Frontal cortex (tissue), 4 donors: Measurements from ENCODE around the gene LSP1. TPM values are rescaled to one million over a fixed set of nuclear protein-coding genes. Genes with fewer than 3 reads are reported as not detected.

Experiments used
- DNase-seq, 2 donors: peaks; one replicate each; pipeline ENCODE4 v3.0.0; 2012; ENCODE audit warnings: low spot score in 2 of 2
- FAIRE-seq: peaks from 2 replicates; lab custom pipeline; 2012; peaks lifted over from hg19 to GRCh38; lab: Jason Lieb, UNC
- total RNA-seq: library from RNA; depleted of rRNA; stranded (reverse); fragments of >200 nt; gene quantifications from one replicate; pipeline ENCODE4 v1.2.3, GENCODE V29; 2014
- donor health status: control.
- donor health status: control.
- donor health status: control.

The LSP1 gene
- total RNA-seq, 1 donor from 2014 or later: 0.82 TPM

DNA sequence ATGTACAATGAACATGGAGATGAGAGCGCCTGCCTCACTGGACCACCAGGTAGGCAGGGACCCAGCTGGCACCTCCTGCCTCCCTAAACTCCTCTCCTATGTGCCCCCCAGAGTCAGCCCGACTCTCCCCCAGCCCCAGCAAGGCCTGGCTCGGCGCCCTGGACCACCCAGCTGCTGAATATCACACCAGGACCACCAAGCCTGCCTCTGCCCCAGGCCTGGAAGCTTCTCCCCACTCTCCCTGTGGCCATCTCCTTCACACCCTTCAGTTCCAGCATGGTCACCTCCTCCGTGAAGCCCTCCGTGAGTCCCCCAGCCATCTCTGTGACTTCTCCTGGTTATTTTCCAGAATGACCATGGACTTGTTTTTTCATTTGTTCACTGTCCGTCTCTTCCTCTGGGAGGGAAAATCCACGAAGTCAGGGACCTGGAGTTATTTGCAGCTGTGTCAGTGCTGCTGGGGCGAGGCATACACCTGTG, 6.4 kb upstream of the LSP1 start:
- no peak for DNase-seq
- FAIRE-seq: no peak

DNA sequence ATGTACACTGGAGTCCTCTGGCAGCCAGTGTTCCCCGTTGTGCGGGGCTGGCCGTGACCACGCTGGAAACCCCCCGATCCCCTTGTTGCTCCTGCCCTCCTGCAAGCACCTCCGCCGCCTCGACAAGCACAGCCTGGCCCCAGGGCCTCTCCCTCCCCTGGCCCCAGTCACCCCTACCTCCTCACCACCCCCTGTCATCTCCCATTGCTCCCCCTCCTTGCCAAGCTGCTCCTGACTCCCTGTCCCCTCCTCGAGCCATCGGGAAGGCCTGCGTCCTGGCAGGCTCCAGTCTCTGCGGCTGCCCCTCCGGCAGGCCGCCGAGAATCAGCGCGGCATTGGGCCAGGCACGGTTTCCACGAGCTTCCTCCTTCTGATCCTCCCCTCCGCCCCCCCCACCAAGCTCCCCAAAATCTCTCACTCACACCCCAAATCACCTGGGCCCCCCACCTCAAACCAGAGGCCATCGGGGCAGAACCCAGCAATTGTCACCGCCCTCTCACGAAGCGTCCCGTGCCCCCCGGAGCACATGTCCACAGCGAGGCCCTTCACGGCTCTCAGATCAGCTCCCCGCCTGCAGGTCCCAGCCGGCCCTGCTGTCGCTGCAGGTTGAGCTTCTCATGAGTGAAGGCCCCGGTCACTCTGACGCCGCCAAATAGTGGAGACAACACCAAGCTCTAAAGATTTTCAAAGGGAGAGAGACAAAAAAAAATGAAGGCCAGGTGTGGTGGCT, 5.7 kb upstream of the LSP1 start:
- FAIRE-seq (no peak), DNase-seq (no peak)

DNA sequence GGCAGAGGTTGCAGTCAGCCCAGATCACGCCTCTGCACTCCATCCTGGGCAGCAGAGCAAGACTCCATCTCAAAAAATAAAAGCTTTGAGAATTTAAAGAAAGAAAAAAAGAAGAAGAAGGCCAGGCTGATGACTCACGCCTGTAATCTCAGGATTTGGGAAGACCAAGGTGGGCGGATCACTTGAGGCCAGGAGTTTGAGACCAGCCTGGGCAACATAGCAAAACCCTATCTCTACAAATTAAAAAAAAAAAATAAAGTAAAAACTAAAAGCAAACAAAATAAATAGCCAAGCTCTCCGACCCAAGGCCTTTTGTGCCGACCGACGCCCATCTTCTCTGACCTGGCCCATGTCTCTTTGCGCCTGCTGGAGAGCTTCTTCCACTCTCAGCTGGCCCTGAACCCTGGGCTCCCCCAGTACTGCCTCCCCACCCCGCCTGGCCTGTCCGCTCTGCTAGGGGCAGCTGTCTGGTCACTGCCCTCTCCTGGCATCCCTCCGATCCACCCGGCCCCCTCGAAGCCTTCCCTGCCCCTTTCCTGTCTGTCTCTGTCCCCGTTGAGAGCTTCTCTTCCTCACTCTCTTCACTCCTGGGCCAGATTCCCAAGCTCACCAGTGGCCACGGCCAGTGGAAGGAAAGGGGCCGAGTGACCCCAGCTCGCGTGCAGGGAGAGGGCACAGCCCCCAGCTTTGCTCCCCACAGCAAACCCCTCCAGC, 4.8 kb upstream of the LSP1 start:
- DNase-seq (no peak), FAIRE-seq (no peak)

GRCh38 chr11:1848640-1849430, 4.0 kb upstream of the LSP1 start:
- no peak for FAIRE-seq

DNA sequence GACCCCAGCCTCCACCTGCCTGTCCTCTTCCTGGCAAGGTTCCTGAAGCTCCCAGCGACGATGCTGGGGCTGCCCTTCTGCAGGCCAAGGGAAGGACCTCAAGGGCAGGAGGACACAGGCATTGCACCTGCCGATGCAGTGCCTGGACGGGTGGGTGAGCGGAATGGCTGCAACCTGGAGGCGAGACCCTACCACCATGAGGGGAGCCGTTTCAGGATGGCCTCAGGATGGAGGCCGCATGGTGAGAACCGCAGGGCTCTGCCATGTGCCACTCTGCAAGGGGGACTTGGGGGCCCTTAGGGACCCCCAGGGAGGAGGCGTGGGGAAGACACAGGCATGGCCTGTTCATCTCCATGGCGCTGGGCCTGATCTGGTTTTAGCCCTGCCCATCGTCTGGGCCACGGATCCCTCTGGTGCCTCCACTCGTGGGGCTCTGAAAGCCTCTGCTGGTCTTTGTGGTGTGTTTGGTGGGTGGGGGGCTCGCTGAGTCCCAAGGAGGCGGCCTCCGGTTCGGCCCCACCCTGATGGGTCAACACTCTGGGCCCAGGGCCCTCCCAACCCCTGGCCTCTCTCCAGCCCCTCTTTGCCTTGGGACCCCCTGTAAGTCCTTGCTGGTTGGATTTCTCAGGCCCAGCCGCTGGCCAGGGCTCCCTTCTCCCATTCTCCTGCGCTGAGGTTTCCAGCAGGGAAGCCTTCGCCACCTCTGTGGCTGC, 1.3 kb upstream of the LSP1 start:
- FAIRE-seq (no peak), DNase-seq (no peak)

More at GRCh38 chr11:1848640-1849430, 4.0 kb upstream of the LSP1 start:
- no peak for DNase-seq

DNA sequence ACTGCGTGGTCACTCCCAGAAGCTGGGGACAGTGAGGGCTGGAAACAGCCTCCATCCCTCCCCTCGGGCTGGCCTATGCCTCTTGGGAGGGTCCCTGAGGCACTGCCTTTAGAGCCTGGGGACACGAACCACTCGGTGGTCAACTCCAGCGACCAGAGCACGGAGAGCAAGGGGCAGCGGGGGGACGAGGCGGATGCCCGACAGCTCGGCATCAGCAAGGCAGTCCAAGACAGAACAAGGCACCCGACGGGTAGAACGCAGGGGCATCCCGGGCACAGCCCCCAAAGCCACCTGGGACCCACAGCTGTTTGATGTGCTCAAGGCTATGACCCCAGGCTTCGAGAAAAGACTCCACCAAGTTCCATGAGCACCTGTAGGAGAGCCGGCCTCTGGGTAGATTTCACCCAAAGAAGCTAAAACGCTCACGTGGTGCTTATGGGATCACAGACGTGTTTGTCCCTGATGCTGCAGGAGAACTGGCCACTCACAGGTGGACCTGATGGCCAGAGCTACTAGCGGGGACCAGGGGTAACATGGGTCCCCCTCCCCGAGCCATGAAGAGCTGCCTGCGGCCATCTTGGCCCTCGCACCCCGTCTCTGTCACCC, 510 bp upstream of the LSP1 start:
- DNase-seq: no peak
- no peak for FAIRE-seq

DNA sequence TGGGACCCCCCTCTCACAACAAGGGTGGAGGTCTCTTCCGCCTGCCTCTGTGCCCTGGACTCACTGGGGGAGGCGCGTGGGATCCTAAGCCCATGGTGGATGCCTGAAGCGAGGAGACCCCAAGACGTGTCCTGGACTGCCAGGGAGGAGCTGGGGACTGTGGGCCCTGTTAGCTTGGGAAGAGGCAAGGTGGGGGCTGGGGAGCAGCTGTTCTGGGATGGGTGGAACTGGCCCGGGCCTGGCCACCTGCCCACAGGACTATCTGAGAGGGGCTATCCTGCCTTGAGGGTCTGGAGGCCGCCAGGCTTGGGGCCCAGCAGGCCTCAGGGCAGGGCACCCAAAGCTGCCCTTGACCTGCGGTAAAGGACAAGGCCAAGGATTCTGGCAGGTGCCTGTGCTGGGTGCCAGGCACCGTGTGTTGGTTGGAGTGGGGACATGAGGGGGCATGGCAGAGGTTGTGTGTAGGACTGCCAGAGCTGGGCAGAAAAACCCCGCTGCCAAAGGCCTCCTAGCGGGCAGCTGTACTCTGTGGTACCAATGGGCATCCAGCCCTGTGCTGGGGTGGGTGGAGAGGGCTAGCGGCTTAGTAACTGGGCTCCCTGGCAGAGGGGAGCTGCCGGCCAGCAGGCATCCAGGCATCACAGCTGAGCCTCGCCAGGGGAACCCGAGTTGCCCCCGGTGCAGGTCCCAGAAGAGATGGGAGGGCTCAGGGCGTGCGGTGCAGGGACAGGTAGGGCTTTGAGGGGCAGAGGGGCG, 670 bp downstream of the LSP1 start:
- no peak for DNase-seq
- FAIRE-seq: no peak

- DNase-seq (no peak), FAIRE-seq (no peak)
Observed at GRCh38 chr11:1854132-1854948, 1.5 kb downstream of the LSP1 start.

- no peak for DNase-seq
- no peak for FAIRE-seq
Observed at GRCh38 chr11:1854949-1855885, 2.3 kb downstream of the LSP1 start.

GRCh38 chr11:1855886-1856265, 3.0 kb downstream of the LSP1 start:
- DNase-seq: no peak
- no peak for FAIRE-seq

- DNase-seq: no peak
- FAIRE-seq: no peak
Observed at GRCh38 chr11:1856306-1857005, 3.6 kb downstream of the LSP1 start.

DNA sequence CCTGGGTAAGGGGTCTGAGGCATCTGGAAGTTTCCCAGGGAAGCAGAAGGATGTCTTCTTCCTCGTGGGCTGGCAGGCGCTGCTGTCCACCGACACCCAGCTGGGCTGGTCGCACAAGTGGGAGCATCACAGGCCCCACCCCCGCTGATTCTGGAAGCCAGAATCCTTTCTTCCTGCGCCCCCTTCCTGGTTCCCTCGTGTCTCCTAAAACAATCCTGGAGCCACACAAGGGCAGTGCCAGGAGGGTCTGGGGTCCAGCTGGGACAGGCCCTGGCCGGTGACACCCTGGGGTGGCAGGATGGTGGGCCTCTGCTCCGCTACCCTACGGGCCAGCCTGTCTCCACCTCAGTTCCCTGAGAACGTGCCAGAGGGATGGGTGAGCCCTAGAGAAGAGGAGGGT, 4.2 kb downstream of the LSP1 start:
- DNase-seq (no peak), FAIRE-seq (no peak)

- FAIRE-seq: no peak
- no peak for DNase-seq
Observed at GRCh38 chr11:1858154-1858553, 5.3 kb downstream of the LSP1 start.

GRCh38 chr11:1858576-1858975, 5.7 kb downstream of the LSP1 start:
- DNase-seq: no peak
- FAIRE-seq: no peak

- DNase-seq (no peak), FAIRE-seq (no peak)
Observed at GRCh38 chr11:1859004-1859403, 6.1 kb downstream of the LSP1 start.

DNA sequence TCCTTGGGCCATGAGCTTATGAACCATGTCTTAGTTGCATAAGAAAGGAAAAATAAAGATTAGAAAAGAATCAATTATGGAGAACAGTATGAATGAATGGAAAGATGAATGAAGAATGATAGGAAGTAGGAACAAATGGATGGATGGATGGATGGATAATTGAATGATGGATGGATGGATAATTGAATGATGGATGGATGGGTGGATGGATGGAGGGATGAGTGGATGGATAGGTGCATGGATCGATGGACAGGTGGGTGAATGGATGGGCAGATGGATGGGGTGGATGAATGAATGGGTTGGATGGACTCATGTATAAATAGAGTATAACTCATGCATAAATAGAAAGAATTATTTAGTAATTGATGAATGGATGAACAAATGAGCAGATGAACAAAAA, 7.2 kb downstream of the LSP1 start:
- DNase-seq (no peak), FAIRE-seq (no peak)
